HFF-Myc (cell line): Measurements from ENCODE around the gene FAM20B.
A peak's percentile ranks its signal among the peaks of the same experiment; 100 is the strongest.

Experiments
- DNase-seq: peaks from one replicate; pipeline ENCODE4 v3.0.0-alpha.2; 2011; ENCODE audit warnings: low read depth; ENCODE audit errors: extremely low read depth
- H3K4me3 ChIP-seq: replicated peaks from 2 replicates; pipeline ENCODE4 v1.5.1; 2011; ENCODE audit warnings: low read depth, mild to moderate bottlenecking, control low read depth, low read length
- TF ChIP-seq, protein P1 (sequence below): IDR thresholded peaks from 2 replicates; pipeline ENCODE4 v1.5.1; 2012; ENCODE audit warnings: mild to moderate bottlenecking, low read depth, low read length, control low read depth; ENCODE audit errors: missing control alignments

The FAM20B gene

DNA sequence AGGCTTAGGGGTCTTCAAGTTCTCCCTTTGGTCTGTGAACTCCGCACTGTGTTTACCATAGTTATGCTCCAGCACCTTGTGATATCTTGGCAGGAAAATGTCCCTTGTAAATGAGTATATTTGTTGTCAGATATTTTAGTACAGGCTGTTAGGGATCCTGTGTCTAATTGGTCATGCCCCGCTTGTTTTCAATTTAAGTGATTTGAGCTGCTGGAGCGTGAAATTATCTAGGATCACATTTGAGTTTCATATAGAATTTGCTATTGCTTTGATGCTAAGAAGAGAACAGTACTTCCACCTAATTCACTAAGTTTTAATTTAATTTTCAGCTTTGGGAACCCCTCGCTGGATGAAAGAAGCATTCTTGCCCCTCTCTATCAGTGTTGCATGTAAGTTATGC lies 40.8 kb downstream of the FAM20B start:
- H3K4me3 ChIP-seq = no peak overlapping the region
- TF ChIP-seq, protein P1, sequence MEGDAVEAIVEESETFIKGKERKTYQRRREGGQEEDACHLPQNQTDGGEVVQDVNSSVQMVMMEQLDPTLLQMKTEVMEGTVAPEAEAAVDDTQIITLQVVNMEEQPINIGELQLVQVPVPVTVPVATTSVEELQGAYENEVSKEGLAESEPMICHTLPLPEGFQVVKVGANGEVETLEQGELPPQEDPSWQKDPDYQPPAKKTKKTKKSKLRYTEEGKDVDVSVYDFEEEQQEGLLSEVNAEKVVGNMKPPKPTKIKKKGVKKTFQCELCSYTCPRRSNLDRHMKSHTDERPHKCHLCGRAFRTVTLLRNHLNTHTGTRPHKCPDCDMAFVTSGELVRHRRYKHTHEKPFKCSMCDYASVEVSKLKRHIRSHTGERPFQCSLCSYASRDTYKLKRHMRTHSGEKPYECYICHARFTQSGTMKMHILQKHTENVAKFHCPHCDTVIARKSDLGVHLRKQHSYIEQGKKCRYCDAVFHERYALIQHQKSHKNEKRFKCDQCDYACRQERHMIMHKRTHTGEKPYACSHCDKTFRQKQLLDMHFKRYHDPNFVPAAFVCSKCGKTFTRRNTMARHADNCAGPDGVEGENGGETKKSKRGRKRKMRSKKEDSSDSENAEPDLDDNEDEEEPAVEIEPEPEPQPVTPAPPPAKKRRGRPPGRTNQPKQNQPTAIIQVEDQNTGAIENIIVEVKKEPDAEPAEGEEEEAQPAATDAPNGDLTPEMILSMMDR = no peak
- no peak for DNase-seq

DNA sequence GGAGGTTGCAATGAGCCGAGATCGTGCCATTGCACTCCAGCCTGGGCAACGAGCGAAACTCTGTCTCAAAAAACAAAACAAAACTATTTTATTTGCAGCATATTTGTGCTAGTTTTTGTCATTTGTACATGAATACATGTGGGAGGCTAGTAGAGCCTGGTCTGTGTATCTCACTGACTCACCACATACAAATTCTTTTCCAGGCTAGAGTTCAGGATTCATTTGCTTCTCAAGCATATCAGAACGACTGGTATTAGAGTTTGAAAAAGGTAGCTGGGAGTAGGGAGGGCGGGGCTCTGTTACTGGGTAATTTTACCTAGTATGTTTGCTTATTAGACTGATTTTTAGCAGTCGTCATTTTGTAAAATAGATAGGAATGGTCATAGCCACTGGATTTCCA lies 51.7 kb downstream of the FAM20B start:
- no peak for DNase-seq
- TF ChIP-seq, protein P1 = no peak
- no peak overlapping the region for H3K4me3 ChIP-seq

DNA sequence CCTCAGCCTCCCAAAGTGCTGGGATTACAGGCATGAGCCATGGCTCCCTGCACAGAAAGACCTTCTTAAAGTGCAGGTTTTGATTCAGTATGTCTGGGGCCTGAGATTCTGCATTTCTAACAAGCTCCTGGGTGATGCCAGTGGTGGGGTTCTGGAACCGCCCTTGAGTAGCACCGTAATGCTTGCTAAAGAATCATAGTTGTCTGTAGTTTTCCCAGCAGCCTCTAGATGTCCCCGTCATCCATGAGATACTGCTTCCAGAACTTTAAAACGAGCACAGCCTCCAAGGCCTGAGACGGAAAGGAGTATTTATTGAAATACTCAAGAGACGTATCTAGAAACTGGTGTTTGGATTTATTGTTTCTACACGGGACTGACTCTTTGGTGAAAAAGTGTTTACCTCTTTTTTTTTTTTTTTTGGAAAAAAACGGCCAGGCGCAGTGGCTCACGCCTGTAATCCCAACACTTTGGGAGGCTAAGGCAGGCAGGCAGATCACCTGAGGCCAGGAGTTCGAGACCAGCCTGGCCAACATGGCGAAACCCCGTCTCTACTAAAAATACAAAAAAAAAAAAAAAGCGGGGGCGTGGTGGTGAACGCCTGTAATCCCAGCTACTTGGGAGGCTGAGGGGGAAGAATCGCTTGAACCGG lies 53.5 kb downstream of the FAM20B start:
- TF ChIP-seq, protein P1 = peak; percentile 69
- peak; percentile 40 for DNase-seq
- H3K4me3 ChIP-seq = no peak overlapping the region

DNA sequence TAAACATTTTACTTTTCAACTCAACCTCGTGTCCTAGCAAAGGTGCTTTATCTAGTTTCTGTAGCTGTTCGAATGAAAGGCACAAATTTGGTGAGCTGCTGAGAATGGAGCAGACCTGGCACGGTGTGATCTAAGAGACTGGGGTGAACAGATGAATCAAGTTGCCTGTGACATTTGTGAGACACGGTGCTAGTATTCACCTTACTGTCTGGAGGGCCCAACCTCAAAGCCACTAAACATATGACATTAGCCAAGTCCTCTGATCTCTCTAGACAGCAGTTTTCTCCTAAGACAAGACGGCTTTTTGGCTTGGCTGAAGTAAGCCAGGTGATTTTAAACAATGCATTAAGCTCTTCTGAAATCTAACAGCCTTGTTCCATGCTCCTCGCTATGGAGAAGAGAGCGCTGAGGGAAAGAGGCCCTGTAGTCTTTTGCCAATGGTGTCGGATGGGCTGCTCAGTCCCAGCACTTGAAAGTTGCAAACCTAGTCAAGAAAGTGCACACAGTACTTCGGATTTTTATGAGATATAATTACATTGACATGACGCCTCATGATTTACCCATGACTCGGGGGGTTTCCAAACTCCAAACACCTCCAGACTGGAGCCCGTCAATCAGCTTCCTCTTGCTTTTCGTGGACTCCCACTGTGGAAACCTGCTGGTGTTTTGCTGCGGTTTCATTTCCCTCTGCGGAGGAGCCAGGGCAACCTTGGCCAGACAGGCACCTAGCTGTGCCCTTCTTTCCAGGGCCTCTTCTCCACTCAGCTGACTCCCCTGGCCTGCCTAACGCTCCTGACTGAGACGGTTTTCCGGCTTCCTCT lies 55.4 kb downstream of the FAM20B start:
- DNase-seq = no peak
- H3K4me3 ChIP-seq = peak overlapping the region; percentile 89
- TF ChIP-seq, protein P1 = no peak

DNA sequence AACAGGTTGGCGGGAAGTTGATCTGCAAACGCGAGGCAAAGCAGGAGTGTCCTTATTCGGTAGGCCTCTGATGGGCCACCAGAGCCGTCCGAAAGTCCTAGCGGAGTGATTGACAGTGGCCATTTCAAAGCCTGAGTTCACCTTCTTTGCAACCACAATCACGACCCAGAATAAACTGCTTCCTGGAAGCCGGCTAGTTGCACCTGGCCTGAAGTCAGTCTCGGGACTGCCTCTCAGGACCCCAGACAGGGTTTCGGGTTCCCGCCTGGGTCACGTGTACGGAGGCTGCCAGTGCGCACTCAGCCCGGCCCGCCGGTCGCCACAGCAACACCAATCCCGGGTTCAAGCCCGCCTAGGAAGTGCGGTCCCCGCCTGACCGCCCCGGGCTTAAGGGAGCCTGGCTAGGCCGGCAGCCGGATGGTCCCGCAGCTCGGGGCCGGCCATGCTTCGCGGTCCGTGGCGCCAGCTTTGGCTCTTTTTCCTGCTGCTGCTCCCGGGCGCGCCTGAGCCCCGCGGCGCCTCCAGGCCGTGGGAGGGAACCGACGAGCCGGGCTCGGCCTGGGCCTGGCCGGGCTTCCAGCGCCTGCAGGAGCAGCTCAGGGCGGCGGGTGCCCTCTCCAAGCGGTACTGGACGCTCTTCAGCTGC lies 56.1 kb downstream of the FAM20B start, which contains the start of gene TOR3A:
Gene TOR3A, plus strand, starts transcription at position 384 of the 646 bp plus-strand sequence. Its CDS starts 59 bp downstream, at position 443.
- DNase-seq = peak; percentile 64
- H3K4me3 ChIP-seq = peak within 1 kb of the TSS; percentile 89
- TF ChIP-seq, protein P1 = no peak

DNA sequence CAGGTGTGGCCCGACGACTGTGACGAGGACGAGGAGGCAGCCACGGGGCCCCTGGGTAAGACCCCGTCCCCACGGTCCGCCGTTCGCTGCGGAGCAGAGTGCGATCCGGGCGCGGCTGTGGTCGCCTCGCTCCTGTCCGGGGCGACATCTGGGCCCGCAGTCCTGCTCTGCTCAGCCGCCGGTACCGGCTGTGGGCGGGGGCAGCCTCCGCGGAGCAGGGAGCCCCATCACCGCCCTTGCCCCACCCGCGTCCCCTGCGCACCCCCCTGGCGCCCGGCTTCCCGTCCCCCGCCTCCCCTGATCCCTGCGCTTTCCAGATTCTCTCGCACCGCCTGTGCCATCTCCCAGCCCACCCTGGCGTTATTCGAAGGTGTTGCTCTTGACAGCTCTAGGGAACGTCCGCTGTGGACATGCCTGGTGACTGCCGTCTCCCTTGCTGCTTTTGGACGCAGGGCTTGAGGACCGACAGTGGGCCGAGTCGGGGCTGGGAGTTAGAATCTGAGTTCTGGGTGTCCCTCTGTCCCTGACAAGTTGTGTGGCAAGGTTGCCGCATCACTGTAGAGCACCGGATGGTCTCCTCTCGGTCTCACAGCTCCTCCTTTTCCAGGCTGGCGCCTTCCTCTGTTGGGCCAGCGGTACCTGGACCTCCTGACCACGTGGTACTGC lies 56.8 kb downstream of the FAM20B start:
- no peak for DNase-seq
- TF ChIP-seq, protein P1 = no peak
- H3K4me3 ChIP-seq = peak overlapping the region; percentile 89
